Stimulated activated CD8-positive, alpha-beta memory T cell treated with anti-CD3 and anti-CD28 coated beads, Interleukin-12 subunit alpha, Interleukin-12 subunit beta, amount 100 ng/mL, for 1 hour (primary cell): ENCODE results near the gene GRIA3.

Source experiments
- DNase-seq: peaks from one replicate; pipeline ENCODE4 v3.0.0-alpha.2; 2020; ENCODE audit warnings: low read depth

GRIA3 gene

DNA sequence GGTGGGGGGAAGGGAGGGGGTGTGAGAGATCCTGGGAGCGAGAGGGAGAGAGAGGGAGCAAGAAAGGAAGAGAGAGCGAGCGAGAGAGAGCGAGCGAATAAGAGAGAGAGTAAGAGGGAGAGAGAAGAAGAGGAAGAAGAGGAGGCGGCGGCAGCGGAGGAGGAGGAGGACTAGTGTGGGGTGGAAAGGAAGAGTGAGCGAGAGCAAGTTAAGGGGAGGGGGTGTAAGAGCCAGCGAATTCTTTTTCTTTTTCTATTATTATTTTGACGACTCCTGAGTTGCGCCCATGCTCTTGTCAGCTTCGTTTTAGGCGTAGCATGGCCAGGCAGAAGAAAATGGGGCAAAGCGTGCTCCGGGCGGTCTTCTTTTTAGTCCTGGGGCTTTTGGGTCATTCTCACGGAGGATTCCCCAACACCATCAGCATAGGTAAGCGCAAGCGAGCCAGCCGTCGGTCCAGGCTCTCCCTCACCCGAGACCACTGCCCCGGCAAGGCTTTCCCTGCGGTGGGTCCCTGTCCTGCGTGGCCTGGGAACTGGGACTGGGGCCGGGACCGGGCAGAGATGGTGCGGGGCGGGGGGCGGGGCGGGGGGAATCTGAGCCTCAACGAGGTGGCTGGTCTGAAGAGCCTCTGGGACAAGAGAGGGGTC is at the start of gene GRIA3:
Gene GRIA3, plus strand, starts transcription at position 60 of the 647 bp plus-strand sequence. Its CDS starts 258 bp downstream, at position 318.
- DNase-seq = no peak

DNA sequence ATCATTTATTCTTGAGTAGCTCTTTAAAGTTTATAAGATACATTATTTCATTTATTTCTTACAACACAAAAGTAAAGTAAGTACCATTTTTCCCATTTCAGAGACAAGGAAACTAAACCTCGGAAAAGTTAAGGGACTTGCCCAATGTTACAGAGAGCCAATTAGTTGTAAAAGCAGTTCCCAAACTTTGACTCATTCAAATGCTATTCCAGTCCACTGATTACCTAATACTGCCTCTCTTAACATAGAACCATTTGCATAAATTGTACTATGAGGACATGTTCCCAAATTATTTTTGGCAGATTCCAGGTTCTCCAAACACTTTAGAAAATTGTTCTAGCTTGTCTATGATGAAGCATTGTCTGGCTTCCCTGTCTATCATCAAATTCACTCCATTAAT is 45.6 kb upstream of the GRIA3 start:
- DNase-seq = no peak

DNA sequence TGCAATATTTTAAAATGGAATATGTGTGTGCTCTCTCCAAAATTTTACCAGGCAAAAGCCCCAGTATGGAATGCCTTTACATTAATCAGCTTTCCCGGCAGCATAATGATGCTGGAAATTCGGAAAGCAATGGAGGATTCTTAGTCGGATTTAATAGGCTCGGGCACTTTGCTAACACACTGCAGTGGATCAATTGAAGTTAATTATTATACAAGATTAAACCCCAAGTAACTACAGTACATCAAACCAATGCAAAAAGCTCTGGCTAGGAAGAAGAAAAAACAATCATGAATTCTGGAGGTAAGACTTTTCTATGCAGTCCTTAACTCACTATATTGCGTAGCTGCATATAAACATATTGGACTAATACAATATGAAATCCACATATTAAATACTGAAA is 43.6 kb upstream of the GRIA3 start:
- DNase-seq = no peak

- DNase-seq = no peak
Observed at GRCh38 chrX:123140904-123141303, 43.2 kb upstream of the GRIA3 start.

GRCh38 chrX:123153846-123154335 is 30.2 kb upstream of the GRIA3 start:
- no peak for DNase-seq

DNA sequence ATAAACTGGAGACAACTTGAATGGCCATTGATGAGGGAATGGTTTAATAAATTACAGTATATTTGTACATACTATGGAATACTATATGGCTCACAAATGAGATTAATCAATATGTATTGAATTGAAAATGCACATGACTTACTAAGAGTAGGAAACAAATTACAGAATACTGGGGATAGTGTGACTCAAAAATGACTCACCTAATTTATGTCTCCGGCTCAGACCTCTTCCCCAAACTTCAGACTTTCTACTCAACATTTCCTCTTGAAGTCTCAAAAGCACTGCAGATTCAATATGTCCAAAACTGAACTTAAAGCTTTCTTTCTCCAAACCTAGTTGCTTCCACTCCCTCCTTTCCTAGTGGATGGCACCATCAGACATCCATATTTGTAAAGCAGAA is 28.8 kb upstream of the GRIA3 start:
- DNase-seq = no peak

DNA sequence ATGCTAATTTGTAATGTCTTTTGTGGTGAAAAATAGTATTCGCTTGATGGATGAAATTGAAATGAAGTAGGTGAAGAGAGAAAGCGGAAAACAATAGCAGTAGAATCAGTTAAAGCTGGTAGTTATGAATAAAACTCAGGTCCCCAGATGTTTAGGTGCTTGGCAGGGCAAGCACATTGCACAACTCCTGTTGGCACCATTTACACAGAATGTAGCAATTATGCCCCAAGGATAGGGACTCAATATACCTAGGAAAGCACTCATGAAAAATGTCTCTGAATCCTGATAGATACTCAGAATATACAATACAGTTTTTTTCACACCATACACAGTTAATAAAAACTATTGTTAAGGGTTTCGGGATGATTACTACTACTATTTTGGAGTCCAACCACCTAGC is 26.5 kb upstream of the GRIA3 start:
- DNase-seq = no peak

DNA sequence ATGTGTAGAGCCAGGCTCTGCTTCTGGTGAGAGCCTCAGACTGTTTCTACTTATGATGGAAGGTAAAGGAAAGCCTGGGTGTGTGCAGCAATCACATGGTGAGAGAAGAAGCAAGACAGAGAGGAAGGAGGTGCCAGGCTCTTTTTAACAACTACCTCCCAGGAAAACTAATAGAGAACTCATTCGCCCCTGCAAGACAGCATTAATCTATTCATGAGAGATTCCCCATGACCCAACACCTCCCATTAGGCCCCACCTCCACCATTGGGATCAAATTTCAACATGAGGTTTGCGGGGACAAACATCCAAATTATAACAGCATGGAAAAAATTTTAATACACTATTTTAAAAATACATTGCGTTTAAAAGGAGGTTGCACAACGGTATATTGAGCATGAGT is 24.7 kb upstream of the GRIA3 start:
- no peak for DNase-seq

- no peak for DNase-seq
Observed at GRCh38 chrX:123167621-123168020, 16.5 kb upstream of the GRIA3 start.

GRCh38 chrX:123169247-123169901 is 14.7 kb upstream of the GRIA3 start:
- DNase-seq = no peak

GRCh38 chrX:123170546-123170945 is 13.5 kb upstream of the GRIA3 start:
- no peak for DNase-seq

- no peak for DNase-seq
Observed at GRCh38 chrX:123171781-123172180, 12.3 kb upstream of the GRIA3 start.

DNA sequence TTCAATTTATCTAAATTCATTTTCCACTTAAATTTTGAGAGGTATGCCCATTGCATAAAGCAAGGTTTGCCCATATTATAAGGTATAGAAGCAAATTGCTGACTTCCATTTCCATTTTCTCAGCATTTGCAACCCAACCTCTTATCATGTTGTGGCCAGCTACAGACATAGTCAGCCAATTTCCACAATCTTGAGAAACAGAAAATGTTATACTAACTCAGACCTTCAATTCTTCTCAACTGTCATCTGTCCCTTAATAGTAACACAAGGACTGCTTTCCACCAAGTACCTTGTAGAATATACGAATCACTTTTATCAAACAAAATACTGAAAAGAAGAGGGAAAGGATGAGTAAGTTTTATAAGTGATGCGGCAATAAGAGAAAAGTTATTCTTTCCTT is 11.2 kb upstream of the GRIA3 start:
- DNase-seq = no peak

DNA sequence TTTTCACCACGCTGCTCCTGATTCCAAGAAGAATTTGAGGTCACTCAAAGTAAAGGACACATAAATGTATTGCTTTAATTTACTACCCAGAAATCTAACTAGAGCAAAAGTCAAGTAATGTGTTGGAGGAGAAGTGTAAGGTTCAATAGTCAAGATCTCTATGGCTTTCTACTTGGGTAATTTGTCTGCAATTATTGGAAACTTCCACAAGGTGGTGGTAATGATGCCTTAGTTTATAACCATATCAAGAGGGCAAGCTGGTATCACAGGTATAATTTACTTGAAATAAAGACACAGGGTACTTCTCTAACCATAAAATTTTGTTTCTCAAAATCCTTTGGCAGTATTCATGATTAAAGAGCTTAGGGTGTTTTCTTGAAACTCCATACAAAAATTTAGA is 10.2 kb upstream of the GRIA3 start:
- no peak for DNase-seq

- no peak for DNase-seq
Observed at GRCh38 chrX:123175366-123176122, 8.5 kb upstream of the GRIA3 start.

DNA sequence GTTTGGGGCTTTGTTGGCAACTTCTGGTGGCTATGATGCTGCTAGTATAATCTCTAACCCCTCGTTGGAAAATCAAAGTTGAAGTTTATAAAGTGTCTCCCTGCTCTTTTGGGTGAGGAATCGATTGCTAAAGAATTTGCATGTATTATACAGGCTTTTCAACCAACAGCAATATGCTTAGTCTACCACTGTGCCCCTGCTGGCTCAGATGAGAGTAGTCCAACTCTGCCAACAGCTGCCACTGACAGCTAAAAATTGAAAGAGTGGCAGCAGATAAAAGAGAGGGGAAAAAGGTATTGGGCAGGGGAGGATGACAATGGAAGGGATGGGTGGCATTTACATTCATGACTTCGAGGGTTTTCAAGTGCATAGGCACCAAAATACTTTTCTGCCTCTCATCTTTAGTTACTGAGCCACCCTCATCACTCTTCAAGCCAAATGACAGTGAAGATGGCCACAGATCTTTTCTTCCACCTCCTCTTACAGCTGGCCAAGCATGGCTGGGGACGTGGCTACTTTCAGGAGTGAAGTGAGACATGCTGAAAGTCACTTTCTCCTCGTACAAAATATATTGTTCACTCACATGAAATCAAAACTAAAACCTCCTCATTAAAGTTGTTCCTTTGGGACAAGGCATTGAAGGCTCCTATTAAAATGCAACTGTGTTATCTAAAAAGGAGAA is 2.7 kb upstream of the GRIA3 start:
- no peak for DNase-seq

- DNase-seq = no peak
Observed at GRCh38 chrX:123184866-123185276, 793 bp downstream of the GRIA3 start.

GRCh38 chrX:123185721-123186120 is 1.6 kb downstream of the GRIA3 start:
- DNase-seq = no peak

DNA sequence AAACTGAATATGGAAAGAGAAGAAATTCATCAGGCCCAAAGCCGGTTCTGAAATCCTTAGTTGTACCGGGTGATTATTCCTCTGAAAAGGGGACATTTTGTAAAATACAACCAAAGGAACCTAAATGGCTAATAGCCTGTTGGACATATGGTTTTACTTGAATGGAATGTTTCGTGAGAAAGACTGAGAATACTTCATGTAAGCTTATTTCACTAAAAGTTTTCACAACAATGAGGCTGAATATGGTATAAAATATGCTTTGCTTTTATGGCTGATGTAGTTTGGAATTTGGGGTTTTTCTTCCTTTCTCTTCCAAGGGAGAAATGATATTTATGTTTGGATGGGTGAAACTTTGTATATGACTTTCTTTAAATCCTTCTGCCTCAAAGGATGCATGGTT is 2.7 kb downstream of the GRIA3 start:
- no peak for DNase-seq

- DNase-seq = no peak
Observed at GRCh38 chrX:123188081-123188480, 4.0 kb downstream of the GRIA3 start.

DNA sequence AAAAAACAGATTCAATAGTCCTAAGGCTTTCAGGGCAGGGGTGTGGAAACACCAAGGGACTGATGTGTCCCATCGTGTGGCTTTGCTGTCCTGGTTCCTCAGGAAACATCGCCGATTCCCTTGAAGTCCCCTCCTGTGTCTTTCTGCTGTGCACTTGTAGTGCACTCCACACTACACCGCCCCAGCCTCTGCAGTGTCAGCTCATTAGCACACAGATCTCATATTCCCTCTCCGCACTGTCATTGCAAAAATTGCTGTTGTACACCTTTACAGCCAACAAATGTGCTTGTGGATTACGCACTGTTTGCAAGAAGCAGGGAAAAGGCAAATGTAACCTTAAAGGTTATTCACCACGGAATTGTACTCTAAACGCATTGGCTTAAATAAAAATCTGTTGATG is 5.3 kb downstream of the GRIA3 start:
- DNase-seq = no peak

- DNase-seq = no peak
Observed at GRCh38 chrX:123190096-123190495, 6.0 kb downstream of the GRIA3 start.

DNA sequence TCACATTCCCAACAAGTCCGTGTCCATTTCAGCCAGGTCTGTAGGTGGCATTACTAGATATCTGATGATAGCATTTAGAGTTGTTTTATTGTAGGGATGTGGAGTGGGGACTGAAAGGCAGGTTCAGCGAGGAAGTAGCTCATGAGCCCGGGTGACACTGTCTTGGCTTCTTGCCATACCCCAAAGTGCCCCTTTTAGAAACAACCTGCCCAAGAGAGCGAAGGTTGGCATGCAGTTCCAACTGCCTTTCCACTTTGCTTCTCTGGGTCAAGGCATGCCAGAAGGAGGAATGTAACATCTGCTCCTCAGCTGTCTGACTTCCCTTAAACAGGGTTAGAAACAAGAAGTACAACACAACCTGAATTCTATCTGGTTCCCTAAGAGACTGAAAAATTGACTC is 9.0 kb downstream of the GRIA3 start:
- no peak for DNase-seq
